IPS-18c (cell line): ENCODE measurements around the gene FAM83E.

ENCODE experiments used
- H3K4me3 ChIP-seq: 2 replicates; pipeline ENCODE4 v1.7.0; 2013; ENCODE audit warnings: low read depth, mild to moderate bottlenecking, low read length, moderate library complexity; ENCODE audit not compliant: insufficient read depth
- H3K9me3 ChIP-seq: one replicate; pipeline ENCODE4 v1.6.1; 2013; ENCODE audit warnings: mild to moderate bottlenecking, low read length, moderate library complexity; ENCODE audit not compliant: control insufficient read depth, insufficient read depth

The FAM83E gene

GRCh38 chr19:48619692-48620585 is 5.1 kb upstream of the FAM83E start:
- H3K4me3 ChIP-seq, result peak overlapping the region; percentile 99
- H3K9me3 ChIP-seq, result no peaks in the 10 kb centered on the region

- Histone ChIP-seq H3K9me3 (no peaks in the 10 kb centered on the region), H3K4me3 (peak within 1 kb of the TSS; percentile 99)
Measured at GRCh38 chr19:48618916-48619691, 4.2 kb upstream of the FAM83E start, which contains the start of the genes RPL18 and SPHK2. RPL18 (minus strand) TSS chr19:48619178; CDS start chr19:48619143, 35 bp downstream. SPHK2 (plus strand) TSS chr19:48619506; CDS start chr19:48620515, 1,009 bp downstream.

GRCh38 chr19:48618278-48618915 is 3.5 kb upstream of the FAM83E start:
- peak overlapping the region; percentile 99 for H3K4me3 ChIP-seq
- H3K9me3 ChIP-seq, result no peaks in the 10 kb centered on the region

GRCh38 chr19:48617146-48617937 is 2.5 kb upstream of the FAM83E start:
- Histone ChIP-seq H3K9me3 (no peaks in the 10 kb centered on the region), H3K4me3 (peak overlapping the region; percentile 99)

- Histone ChIP-seq H3K9me3 (no peaks in the 10 kb centered on the region), H3K4me3 (no peak overlapping the region)
Measured at GRCh38 chr19:48616491-48617056, 1.7 kb upstream of the FAM83E start.

GRCh38 chr19:48616041-48616436 is 1.2 kb upstream of the FAM83E start:
- no peaks in the 10 kb centered on the region for H3K9me3 ChIP-seq
- H3K4me3 ChIP-seq, result no peak overlapping the region

- peak overlapping the region; percentile 34 for H3K4me3 ChIP-seq
- H3K9me3 ChIP-seq, result no peaks in the 10 kb centered on the region
Measured at GRCh38 chr19:48615231-48616040, 560 bp upstream of the FAM83E start.

- H3K9me3 ChIP-seq, result no peaks in the 10 kb centered on the region
- peak overlapping the region; percentile 26; the same call in 1 of the 2 replicates for H3K4me3 ChIP-seq
Measured at GRCh38 chr19:48613852-48614435, 932 bp downstream of the FAM83E start.

GRCh38 chr19:48613024-48613851 is 1.6 kb downstream of the FAM83E start:
- no peak overlapping the region for H3K4me3 ChIP-seq
- no peaks in the 10 kb centered on the region for H3K9me3 ChIP-seq

- Histone ChIP-seq H3K9me3 (no peaks in the 10 kb centered on the region), H3K4me3 (no peak overlapping the region)
Measured at GRCh38 chr19:48611872-48612271, 3.0 kb downstream of the FAM83E start.

- H3K4me3 ChIP-seq, result no peak overlapping the region
Measured at GRCh38 chr19:48609571-48610108, 5.2 kb downstream of the FAM83E start.

GRCh38 chr19:48608798-48609263 is 6.0 kb downstream of the FAM83E start:
- H3K9me3 ChIP-seq, result no peaks in the 10 kb centered on the region
- H3K4me3 ChIP-seq, result no peak overlapping the region

More at GRCh38 chr19:48609571-48610108, 5.2 kb downstream of the FAM83E start:
- no peaks in the 10 kb centered on the region for H3K9me3 ChIP-seq

GRCh38 chr19:48607359-48607755 is 7.5 kb downstream of the FAM83E start:
- Histone ChIP-seq H3K4me3 (no peak overlapping the region), H3K9me3 (no peaks in the 10 kb centered on the region)
